Endothelial cell of umbilical vein (primary cell): ENCODE data around the gene GPR119. TPM values are rescaled to one million over a fixed set of nuclear protein-coding genes. Genes with fewer than 3 reads are reported as not detected.

Experiments
- BruUV-seq: library from RNA; stranded (reverse); fragments of 400-500 nt; replicated peaks from 2 replicates; lab custom pipeline; 2021; lab: Mats Ljungman, UMichigan
- CTCF ChIA-PET: fragments of 300-600, 350-600 bp; sonication (Branson Sonifier 250); formaldehyde crosslinking; loops from one replicate; lab custom pipeline; 2021; ENCODE audit warnings: antibody characterized with exemption, inconsistent platforms; lab: Charles Lee
- POLR2A ChIA-PET: fragments of 300-600, 350-600 bp; sonication (Branson Sonifier 250); formaldehyde crosslinking; loops from one replicate; lab custom pipeline; 2021; ENCODE audit warnings: antibody characterized with exemption, inconsistent platforms; lab: Charles Lee
- DNase-seq: peaks from one replicate; pipeline ENCODE4 v3.0.0-alpha.2; 2011; ENCODE audit warnings: low read depth, low spot score
- FAIRE-seq: peaks from 2 replicates; lab custom pipeline; 2011; peaks lifted over from hg19 to GRCh38; lab: Jason Lieb, UNC
- H2AFZ ChIP-seq: 2 replicates; pipeline ENCODE4 v1.6.0; 2012; ENCODE audit warnings: low read depth, low read length, control low read depth, inconsistent platforms
- H3K27ac ChIP-seq: 2 replicates; pipeline ENCODE4 v1.5.1; 2011; ENCODE audit warnings: low read depth, mild to moderate bottlenecking, control low read depth, low read length, moderate library complexity; ENCODE audit not compliant: insufficient read depth
- H3K27me3 ChIP-seq, 2 experiments: 2 replicates each; pipeline versions ENCODE4 v1.6.0 to v1.6.1; 2011; ENCODE audit warnings: low read length in 2 of 2, mixed read lengths in 1 of 2; ENCODE audit not compliant: control insufficient read depth in 2 of 2, insufficient read depth in 2 of 2
- H3K36me3 ChIP-seq, 2 experiments: 2 replicates in 1 of 2; 3 replicates in 1 of 2; pipeline ENCODE4 v1.5.1; 2011; ENCODE audit warnings: low read length in 2 of 2, mild to moderate bottlenecking in 1 of 2, moderate library complexity in 1 of 2; ENCODE audit not compliant: control insufficient read depth in 2 of 2, insufficient read depth in 2 of 2; ENCODE audit errors: extremely low read depth in 1 of 2
- H3K4me1 ChIP-seq: 3 replicates; pipeline ENCODE4 v1.5.1; 2011; ENCODE audit warnings: mild to moderate bottlenecking, low read length; ENCODE audit not compliant: control insufficient read depth, insufficient read depth; ENCODE audit errors: extremely low read depth
- H3K4me2 ChIP-seq: 2 replicates; pipeline ENCODE4 v1.6.1; 2011; ENCODE audit warnings: low read length, control low read depth, mixed read lengths; ENCODE audit not compliant: insufficient read depth
- H3K4me3 ChIP-seq, 3 experiments: fragments of 200-600 bp in 1 of 3; sonication (generic), shearing (Covaris generic) in 1 of 3; replicated peaks in 1 of 3; 2 replicates each; pipeline ENCODE4 v1.5.1; 2011 to 2016; ENCODE audit warnings: control low read depth in 3 of 3, low read length in 3 of 3, mild to moderate bottlenecking in 2 of 3, inconsistent platforms in 1 of 3, low read depth in 1 of 3, moderate library complexity in 1 of 3; ENCODE audit not compliant: insufficient read depth in 1 of 3
- H3K79me2 ChIP-seq: 2 replicates; pipeline ENCODE4 v1.6.0; 2012; ENCODE audit warnings: low read length, inconsistent platforms; ENCODE audit not compliant: control insufficient read depth, insufficient read depth
- H3K9ac ChIP-seq: replicated peaks from 2 replicates; pipeline ENCODE3; 2011; ENCODE audit warnings: low read length, control low read depth; ENCODE audit not compliant: insufficient read depth; ENCODE audit errors: extremely low read depth
- H3K9me1 ChIP-seq: replicated peaks from 3 replicates; pipeline ENCODE4 v1.6.0; 2011; ENCODE audit warnings: mild to moderate bottlenecking, low read length; ENCODE audit not compliant: control insufficient read depth, insufficient read depth; ENCODE audit errors: extremely low read depth
- H3K9me3 ChIP-seq: replicated peaks from 2 replicates; pipeline ENCODE4 v1.5.1; 2012; ENCODE audit warnings: low read length, inconsistent platforms; ENCODE audit not compliant: control insufficient read depth, insufficient read depth
- H4K20me1 ChIP-seq: replicated peaks from 2 replicates; pipeline ENCODE3; 2011; ENCODE audit warnings: mild to moderate bottlenecking, low read length; ENCODE audit not compliant: control insufficient read depth, insufficient read depth; ENCODE audit errors: extremely low read depth
- EZH2 ChIP-seq: IDR thresholded peaks from 2 replicates; pipeline ENCODE4 v1.6.1; 2012; ENCODE audit warnings: borderline replicate concordance, low read depth, mild to moderate bottlenecking, moderate library complexity, low read length, inconsistent platforms; ENCODE audit not compliant: severe bottlenecking
- FOS ChIP-seq: IDR thresholded peaks from 2 replicates; pipeline ENCODE4 v1.6.1; 2011; ENCODE audit warnings: mild to moderate bottlenecking, low read length, moderate library complexity, borderline replicate concordance; ENCODE audit not compliant: insufficient read depth
- GATA2 ChIP-seq: IDR thresholded peaks from 2 replicates; pipeline ENCODE4 v1.7.0; 2011; ENCODE audit warnings: low read depth, mild to moderate bottlenecking, moderate library complexity, mixed read lengths, low read length; ENCODE audit not compliant: insufficient read length, insufficient read depth
- JUN ChIP-seq: IDR thresholded peaks from 2 replicates; pipeline ENCODE4 v1.6.1; 2011; ENCODE audit warnings: borderline replicate concordance, low read depth; ENCODE audit not compliant: insufficient read length, insufficient read depth
- MYC ChIP-seq: IDR thresholded peaks from one replicate; pipeline ENCODE4 v1.6.1; 2011; ENCODE audit warnings: mild to moderate bottlenecking, low read depth, low read length
- POLR2A ChIP-seq: IDR thresholded peaks from 2 replicates; pipeline ENCODE4 v1.6.1; 2012; ENCODE audit warnings: low read depth, mild to moderate bottlenecking, control low read depth, low read length
- POLR2AphosphoS5 ChIP-seq: IDR thresholded peaks from 2 replicates; pipeline ENCODE4 v1.6.1; 2012; ENCODE audit warnings: low read depth, mild to moderate bottlenecking, control low read depth, low read length, moderate library complexity; ENCODE audit not compliant: insufficient read depth
- dilution Hi-C: fragments of 300-500 bp; cut with MboI; formaldehyde crosslinking; loops from one replicate; pipeline ENCODE4 v1.15.0; 2019; ENCODE audit warnings: low sequenced_read_pairs; ENCODE audit not compliant: extremely low pct_ligation_motif_present
- intact Hi-C: fragments of 100-400 bp; cut with micrococcal nuclease; formaldehyde crosslinking; loops from one replicate; pipeline ENCODE4 v1.10.0; 2022
- polyA plus RNA-seq, 4 experiments: library from polyadenylated mRNA; depleted of rRNA in 3 of 4; stranded (reverse) in 3 of 4; unstranded in 1 of 4; fragments of >200 nt; gene quantifications; 2 replicates each; pipeline versions ENCODE4 v1.2.1 to v1.2.3, GENCODE V29; 2011 to 2012; ENCODE audit warnings: missing spikeins in 1 of 4
- total RNA-seq: library from RNA; stranded (reverse); gene quantifications from 2 replicates; pipeline ENCODE4 v1.2.3, GENCODE V29; 2021
- TF ChIP-seq, protein P1 (sequence below): IDR thresholded peaks from 2 replicates; pipeline ENCODE4 v1.6.1; 2011; ENCODE audit not compliant: insufficient read depth, insufficient read length
- TF ChIP-seq, protein P2 (sequence below), 2 donors: IDR thresholded peaks; 1 replicate in 1 of 2; 2 replicates in 1 of 2; pipeline ENCODE4 v1.5.1; 2011; ENCODE audit warnings: low read length in 2 of 2, mild to moderate bottlenecking in 2 of 2, moderate library complexity in 2 of 2, control low read depth in 1 of 2, inconsistent platforms in 1 of 2, low read depth in 1 of 2; ENCODE audit not compliant: insufficient read depth in 1 of 2; ENCODE audit errors: extremely low read depth in 1 of 2

Gene GPR119
- total and polyA plus RNA-seq, 2 donors (not counting 3 experiments of a cell fraction or from before 2014, with no cell fraction given): not detected

DNA sequence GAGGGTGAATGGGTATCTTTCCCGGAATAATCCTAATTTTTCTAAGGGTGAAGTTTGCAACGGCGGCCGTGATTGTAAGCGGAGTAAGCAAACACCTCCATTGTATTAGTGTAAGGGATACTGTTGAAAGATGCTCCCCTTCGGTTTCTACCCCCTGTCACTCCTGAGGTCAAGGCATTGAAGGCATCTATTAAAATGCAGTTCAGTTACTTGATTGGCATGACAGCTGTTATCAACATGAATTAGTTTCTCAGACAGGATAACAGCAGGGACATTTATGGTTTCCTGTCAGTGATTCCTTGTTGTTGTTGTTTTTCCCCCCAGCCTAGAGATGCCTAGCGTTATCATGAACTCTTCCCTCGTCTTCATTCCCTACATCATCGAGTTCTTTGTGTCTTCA lies 45.2 kb downstream of the GPR119 start:
- peak overlapping the region; percentile 72 for H3K9ac ChIP-seq
- peak overlapping the region; percentile 99 for H2AFZ ChIP-seq
- dilution Hi-C loops: no loop called here
- CTCF ChIA-PET: interaction anchor here (0.7 to 1.0 kb wide), 2 partner anchors 9 to 53 kb away, joined by 3 read pairs; no protein-coding TSS in a partner anchor
- no peaks in the 10 kb centered on the region for H3K9me3 ChIP-seq
- peak; percentile 68 for FAIRE-seq
- TF ChIP-seq, protein P1, sequence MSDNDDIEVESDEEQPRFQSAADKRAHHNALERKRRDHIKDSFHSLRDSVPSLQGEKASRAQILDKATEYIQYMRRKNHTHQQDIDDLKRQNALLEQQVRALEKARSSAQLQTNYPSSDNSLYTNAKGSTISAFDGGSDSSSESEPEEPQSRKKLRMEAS: no peak
- TF ChIP-seq, protein P2, sequence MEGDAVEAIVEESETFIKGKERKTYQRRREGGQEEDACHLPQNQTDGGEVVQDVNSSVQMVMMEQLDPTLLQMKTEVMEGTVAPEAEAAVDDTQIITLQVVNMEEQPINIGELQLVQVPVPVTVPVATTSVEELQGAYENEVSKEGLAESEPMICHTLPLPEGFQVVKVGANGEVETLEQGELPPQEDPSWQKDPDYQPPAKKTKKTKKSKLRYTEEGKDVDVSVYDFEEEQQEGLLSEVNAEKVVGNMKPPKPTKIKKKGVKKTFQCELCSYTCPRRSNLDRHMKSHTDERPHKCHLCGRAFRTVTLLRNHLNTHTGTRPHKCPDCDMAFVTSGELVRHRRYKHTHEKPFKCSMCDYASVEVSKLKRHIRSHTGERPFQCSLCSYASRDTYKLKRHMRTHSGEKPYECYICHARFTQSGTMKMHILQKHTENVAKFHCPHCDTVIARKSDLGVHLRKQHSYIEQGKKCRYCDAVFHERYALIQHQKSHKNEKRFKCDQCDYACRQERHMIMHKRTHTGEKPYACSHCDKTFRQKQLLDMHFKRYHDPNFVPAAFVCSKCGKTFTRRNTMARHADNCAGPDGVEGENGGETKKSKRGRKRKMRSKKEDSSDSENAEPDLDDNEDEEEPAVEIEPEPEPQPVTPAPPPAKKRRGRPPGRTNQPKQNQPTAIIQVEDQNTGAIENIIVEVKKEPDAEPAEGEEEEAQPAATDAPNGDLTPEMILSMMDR (IDR thresholded peaks at IDR 0.05; ENCODE audit: extremely low read depth in 1 of 2, insufficient read depth in 1 of 2, low read depth in 1 of 2, low read length in 2 of 2): no peak
- TF ChIP-seq EZH2 (no peak), JUN (no peak), MYC (no peak), POLR2A (no peak), GATA2 (no peak), FOS (no peak), POLR2AphosphoS5 (no peak)
- peak overlapping the region; percentile 83 for H3K4me2 ChIP-seq
- no peaks in the 10 kb centered on the region for H3K4me1 ChIP-seq
- H3K9me1 ChIP-seq: no peaks in the 10 kb centered on the region
- peak overlapping the region; percentile 19 for H3K27ac ChIP-seq
- peak; percentile 1 for DNase-seq
- intact Hi-C loops: no loop called here
- H3K36me3 ChIP-seq: no peaks in the 10 kb centered on the region
- H3K27me3 ChIP-seq: no peaks in the 10 kb centered on the region
- no peaks in the 10 kb centered on the region for H4K20me1 ChIP-seq
- H3K4me3 ChIP-seq: peak overlapping the region; percentile 53 to 90 (median 69)
- BruUV-seq: TSS peak; percentile 68
- H3K79me2 ChIP-seq: no peaks in the 10 kb centered on the region
- POLR2A ChIA-PET: no interaction called here
